H9 (cell line): ENCODE results near the gene SPHKAP. TPM values are rescaled to one million over a fixed set of nuclear protein-coding genes. Genes with fewer than 3 reads are reported as not detected.

Experiments
- DNase-seq: peaks from one replicate; pipeline ENCODE4 v3.0.0-alpha.2; 2017
- H2AFZ ChIP-seq: one replicate; pipeline ENCODE4 v1.6.1; 2013; ENCODE audit warnings: mild to moderate bottlenecking, low read length, control low read depth, moderate library complexity
- H2AK5ac ChIP-seq: 2 replicates; pipeline ENCODE4 v1.6.1; 2013; ENCODE audit warnings: low read length, control low read depth, mixed read lengths; ENCODE audit not compliant: insufficient read length
- H2BK120ac ChIP-seq: one replicate; pipeline ENCODE4 v1.6.1; 2013; ENCODE audit warnings: low read depth, mild to moderate bottlenecking, low read length, control low read depth, inconsistent platforms; ENCODE audit not compliant: poor library complexity, severe bottlenecking
- H2BK12ac ChIP-seq: 2 replicates; pipeline ENCODE4 v1.6.1; 2013; ENCODE audit warnings: low read length, control low read depth, mixed read lengths, low read depth; ENCODE audit not compliant: insufficient read length
- H2BK15ac ChIP-seq: 2 replicates; pipeline ENCODE4 v1.6.1; 2013; ENCODE audit warnings: low read depth, low read length, control low read depth
- H2BK20ac ChIP-seq: one replicate; pipeline ENCODE4 v1.6.1; 2013; ENCODE audit warnings: low read depth, mild to moderate bottlenecking, low read length, control low read depth, inconsistent platforms; ENCODE audit not compliant: poor library complexity, severe bottlenecking
- H2BK5ac ChIP-seq: 2 replicates; pipeline ENCODE4 v1.6.1; 2013; ENCODE audit warnings: low read length, control low read depth, mixed read lengths; ENCODE audit not compliant: insufficient read length
- H3K14ac ChIP-seq: 2 replicates; pipeline ENCODE4 v1.6.1; 2013; ENCODE audit warnings: low read length, control low read depth; ENCODE audit not compliant: insufficient read depth
- H3K18ac ChIP-seq: 2 replicates; pipeline ENCODE4 v1.6.1; 2013; ENCODE audit warnings: low read depth, mild to moderate bottlenecking, mixed read lengths, low read length, control low read depth; ENCODE audit not compliant: insufficient read length
- H3K23ac ChIP-seq: 2 replicates; pipeline ENCODE4 v1.6.1; 2013; ENCODE audit warnings: low read length, control low read depth, mixed read lengths, low read depth; ENCODE audit not compliant: insufficient read length
- H3K23me2 ChIP-seq: 2 replicates; pipeline ENCODE4 v1.6.1; 2013; ENCODE audit warnings: low read depth, mild to moderate bottlenecking, mixed read lengths, low read length, control low read depth; ENCODE audit not compliant: insufficient read length, poor library complexity, severe bottlenecking
- H3K27ac ChIP-seq: 2 replicates; pipeline ENCODE4 v1.5.1; 2013; ENCODE audit warnings: low read length, control low read depth, mixed read lengths, low read depth; ENCODE audit not compliant: insufficient read length
- H3K27me3 ChIP-seq: 2 replicates; pipeline ENCODE4 v1.6.1; 2013; ENCODE audit warnings: low read length, control low read depth, inconsistent platforms; ENCODE audit not compliant: insufficient read depth
- H3K4ac ChIP-seq: 2 replicates; pipeline ENCODE4 v1.6.1; 2013; ENCODE audit warnings: low read depth, mild to moderate bottlenecking, control low read depth, inconsistent platforms, low read length, moderate library complexity
- H3K4me1 ChIP-seq: 2 replicates; pipeline ENCODE4 v1.6.1; 2013; ENCODE audit warnings: low read length, control low read depth, inconsistent platforms; ENCODE audit not compliant: insufficient read depth
- H3K4me2 ChIP-seq: 2 replicates; pipeline ENCODE4 v1.6.1; 2013; ENCODE audit warnings: low read length, control low read depth, mixed read lengths; ENCODE audit not compliant: insufficient read length, insufficient read depth
- H3K56ac ChIP-seq: 2 replicates; pipeline ENCODE4 v1.6.1; 2013; ENCODE audit warnings: low read depth, mild to moderate bottlenecking, mixed read lengths, low read length, control low read depth; ENCODE audit not compliant: insufficient read length
- H3K79me1 ChIP-seq: 2 replicates; pipeline ENCODE4 v1.6.1; 2013; ENCODE audit warnings: low read depth, mild to moderate bottlenecking, moderate library complexity, low read length, control low read depth, inconsistent platforms; ENCODE audit not compliant: insufficient read depth, poor library complexity, severe bottlenecking
- H3K79me2 ChIP-seq: 2 replicates; pipeline ENCODE4 v1.6.1; 2013; ENCODE audit warnings: low read length, control low read depth, inconsistent platforms; ENCODE audit not compliant: insufficient read depth
- H3K9ac ChIP-seq: 2 replicates; pipeline ENCODE4 v1.6.1; 2013; ENCODE audit warnings: low read length, control low read depth, mixed read lengths; ENCODE audit not compliant: insufficient read length; ENCODE audit errors: extremely low read depth
- H3K9me3 ChIP-seq: one replicate; pipeline ENCODE4 v1.6.1; 2013; ENCODE audit warnings: low read depth, low read length, inconsistent platforms; ENCODE audit not compliant: control insufficient read depth
- H3T11ph ChIP-seq: one replicate; pipeline ENCODE4 v1.6.1; 2013; ENCODE audit warnings: mild to moderate bottlenecking, low read length, control low read depth, inconsistent platforms
- H4K20me1 ChIP-seq: one replicate; pipeline ENCODE4 v1.6.1; 2013; ENCODE audit not compliant: control insufficient read depth, insufficient read length, insufficient read depth
- H4K5ac ChIP-seq: 2 replicates; pipeline ENCODE4 v1.6.1; 2013; ENCODE audit warnings: low read depth, mild to moderate bottlenecking, mixed read lengths, low read length, control low read depth; ENCODE audit not compliant: insufficient read length
- H4K8ac ChIP-seq: replicated peaks from 2 replicates; pipeline ENCODE4 v1.6.1; 2013; ENCODE audit warnings: low read length, control low read depth, mixed read lengths, low read depth; ENCODE audit not compliant: insufficient read length
- H4K91ac ChIP-seq: 2 replicates; pipeline ENCODE4 v1.6.1; 2013; ENCODE audit warnings: low read depth, mild to moderate bottlenecking, moderate library complexity, mixed read lengths, low read length, control low read depth; ENCODE audit not compliant: insufficient read length
- H3K27ac Mint-ChIP-seq, 3 experiments: 2 replicates in 2 of 3; 3 replicates in 1 of 3; pipeline ENCODE4 v1.8.0; 2020 to 2021; ENCODE audit warnings: mixed read lengths in 3 of 3, mild to moderate bottlenecking in 1 of 3, moderate library complexity in 1 of 3
- H3K27me3 Mint-ChIP-seq: 2 replicates; pipeline ENCODE4 v1.8.0; 2021; ENCODE audit warnings: low read depth, mild to moderate bottlenecking, moderate library complexity, mixed read lengths
- H3K36me3 Mint-ChIP-seq, 3 experiments: 2 replicates in 2 of 3; 3 replicates in 1 of 3; pipeline ENCODE4 v1.8.0; 2020 to 2021; ENCODE audit warnings: low read depth in 3 of 3, mixed read lengths in 3 of 3; ENCODE audit not compliant: insufficient read depth in 1 of 3
- H3K4me1 Mint-ChIP-seq, 2 experiments: 2 replicates each; pipeline ENCODE4 v1.8.0; 2020; ENCODE audit warnings: mixed read lengths in 2 of 2
- H3K4me3 Mint-ChIP-seq, 2 experiments: 2 replicates in 1 of 2; 3 replicates in 1 of 2; pipeline ENCODE4 v1.8.0; 2020 to 2021; ENCODE audit warnings: mild to moderate bottlenecking in 2 of 2, mixed read lengths in 2 of 2, moderate library complexity in 1 of 2
- H3K9me3 Mint-ChIP-seq, 2 experiments: 2 replicates in 1 of 2; 3 replicates in 1 of 2; pipeline ENCODE4 v1.8.0; 2020; ENCODE audit warnings: mild to moderate bottlenecking in 2 of 2, mixed read lengths in 2 of 2, moderate library complexity in 1 of 2
- CTCF ChIP-seq: fragments of 200-600 bp; sonication (generic); conservative IDR thresholded peaks from 3 replicates; pipeline ENCODE4 v1.8.0; 2021; ENCODE audit warnings: antibody characterized with exemption, mild to moderate bottlenecking
- WGBS: extraction: QIAGEN DNeasy Blood & Tissue Kit; methylation state at CpG from one replicate; pipeline ENCODE4 v1.1.7; 2013; ENCODE audit warnings: missing lambda C conversion rate, low lambda C conversion rate, mixed read lengths; ENCODE audit not compliant: insufficient read length; ENCODE audit errors: extremely low coverage; 5-methylcytosine and 5-hydroxymethylcytosine counted together
- total RNA-seq: library from RNA; stranded (reverse); gene quantifications from 2 replicates; pipeline ENCODE4 v1.2.1, GENCODE V29; 2021

Gene SPHKAP
- total RNA-seq, 1 experiment from 2014 or later: not detected

DNA sequence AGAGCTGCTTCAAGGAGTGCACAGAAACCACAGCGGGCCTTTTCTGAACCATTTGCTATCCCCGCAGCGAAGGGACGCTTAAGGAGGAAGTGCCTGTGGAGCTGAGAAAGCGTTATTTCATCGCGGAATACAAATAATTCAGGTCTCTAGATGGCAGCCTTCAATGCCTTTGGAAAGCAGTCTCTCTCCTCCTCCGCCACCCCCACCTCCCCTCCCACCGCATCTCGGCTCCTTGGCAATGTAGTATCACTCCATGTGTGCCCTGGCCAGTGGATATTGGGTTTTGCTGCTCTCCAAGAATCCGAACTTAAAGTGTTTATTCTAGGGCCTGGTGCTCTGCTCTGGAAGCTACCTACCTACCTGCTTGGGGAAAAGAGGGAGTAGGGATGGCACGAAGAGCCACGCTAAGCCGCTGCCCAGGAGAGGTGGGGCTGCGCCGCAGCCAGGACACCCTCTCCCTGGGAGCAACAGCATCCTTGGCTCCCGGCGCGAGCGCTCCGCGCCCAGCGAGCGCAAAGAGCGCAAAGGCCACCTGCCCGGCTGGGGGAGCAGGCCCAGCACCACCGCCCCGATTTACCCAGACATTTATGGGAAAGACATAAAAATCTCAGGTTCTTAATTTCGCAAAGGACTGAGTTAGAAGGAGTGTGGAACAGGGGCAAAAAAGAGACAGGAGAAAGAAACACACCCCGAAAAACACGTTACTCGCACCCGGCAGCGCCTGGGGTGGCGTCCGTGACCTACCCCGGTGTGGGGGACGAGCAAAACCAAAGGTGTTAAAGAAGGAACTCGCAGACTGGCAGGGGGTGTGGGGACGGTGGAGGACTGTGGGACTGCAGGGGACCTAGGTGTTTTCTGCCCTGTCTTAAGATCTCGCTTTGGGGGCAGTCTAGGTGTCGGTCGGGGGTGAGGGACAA, 1.0 kb downstream of the SPHKAP start:
- H3K56ac ChIP-seq: no peak overlapping the region
- H3T11ph ChIP-seq: no peak overlapping the region
- peak overlapping the region; percentile 76 to 88 for H3K4me3 Mint-ChIP-seq
- peak overlapping the region; percentile 60 for H3K4me2 ChIP-seq
- no peak overlapping the region for H3K27ac ChIP-seq
- no peak overlapping the region for H3K9ac ChIP-seq
- H3K9me3 ChIP-seq: no peaks in the 10 kb centered on the region
- WGBS: no CpG with 5 or more reads among the region's 43 CpGs
- H3K4ac ChIP-seq: no peak overlapping the region
- no peak overlapping the region for H4K91ac ChIP-seq
- peaks cover 5 to 6% of the 10 kb centered on the region in 2 experiments for H3K9me3 Mint-ChIP-seq
- H2BK20ac ChIP-seq: no peak overlapping the region
- H3K27ac Mint-ChIP-seq: peak overlapping the region in 1 of 3 experiments; percentile 27; a peak in 2 of 7 replicates
- H2BK12ac ChIP-seq: no peak overlapping the region
- no peak overlapping the region for H3K18ac ChIP-seq
- peaks cover 0 to 5% (median 0%) of the 10 kb centered on the region in 3 experiments; a peak in 2 of 7 replicates for H3K36me3 Mint-ChIP-seq
- H3K79me2 ChIP-seq: no peaks in the 10 kb centered on the region
- H2AFZ ChIP-seq: no peak overlapping the region
- peaks cover 53% of the 10 kb centered on the region for H3K27me3 Mint-ChIP-seq
- DNase-seq: peak; percentile 71
- H2BK15ac ChIP-seq: no peak overlapping the region
- peak; percentile 26; the same call in 1 of the 3 replicates for TF ChIP-seq CTCF
- peaks cover 16% of the 10 kb centered on the region for H3K23me2 ChIP-seq
- no peak overlapping the region for H2BK120ac ChIP-seq
- H3K4me1 Mint-ChIP-seq: peaks cover 10 to 12% of the 10 kb centered on the region in 2 experiments
- H3K23ac ChIP-seq: no peak overlapping the region
- H3K79me1 ChIP-seq: no peaks in the 10 kb centered on the region
- H3K14ac ChIP-seq: no peak overlapping the region
- no peak overlapping the region for H4K5ac ChIP-seq
- H3K27me3 ChIP-seq: peaks cover 18% of the 10 kb centered on the region; the same call in 1 of the 2 replicates
- H4K8ac ChIP-seq: no peak overlapping the region
- H2BK5ac ChIP-seq: no peak overlapping the region
- no peaks in the 10 kb centered on the region; the same call in 1 of the 2 replicates for H3K4me1 ChIP-seq
- no peaks in the 10 kb centered on the region for H4K20me1 ChIP-seq
- no peak overlapping the region for H2AK5ac ChIP-seq
